Skeletal muscle cell (primary cell): ENCODE results near the gene MDM4.
"Not testable (repeated sequence)": the region's sequence is repeated elsewhere in the genome, so short reads cannot be mapped to it uniquely, and the experiment has no call there.

Experiments used
- DNase-seq: peaks from one replicate; pipeline ENCODE4 v3.0.0-alpha.2; 2010; ENCODE audit warnings: low read depth
- H3K4me3 ChIP-seq: 2 replicates; pipeline ENCODE4 v1.5.1; 2011; ENCODE audit warnings: low read depth, mild to moderate bottlenecking, control low read depth, low read length, moderate library complexity

MDM4 gene

GRCh38 chr1:204486513-204487255, 29.5 kb upstream of the MDM4 start:
- not testable (repeated sequence) for H3K4me3 ChIP-seq, DNase-seq

- H3K4me3 ChIP-seq = no peak overlapping the region
- no peak for DNase-seq
Observed at GRCh38 chr1:204487256-204487615, 29.0 kb upstream of the MDM4 start.

GRCh38 chr1:204491655-204492054, 24.6 kb upstream of the MDM4 start:
- no peak for DNase-seq
- no peak overlapping the region for H3K4me3 ChIP-seq

- DNase-seq = no peak
- H3K4me3 ChIP-seq = peak overlapping the region; percentile 67
Observed at GRCh38 chr1:204493145-204493983, 22.8 kb upstream of the MDM4 start.

GRCh38 chr1:204493984-204494280, 22.3 kb upstream of the MDM4 start:
- H3K4me3 ChIP-seq = peak overlapping the region; percentile 67
- no peak for DNase-seq

- peak within 1 kb of the TSS; percentile 67 for H3K4me3 ChIP-seq
- DNase-seq = peak; percentile 19
Observed at GRCh38 chr1:204494281-204495077, 21.7 kb upstream of the MDM4 start, which contains the start of gene PIK3C2B. TSS of gene PIK3C2B (minus strand) at chr1:204494805. CDS start at chr1:204469802, 25,003 bp downstream.

- no peak for DNase-seq
- peak overlapping the region; percentile 67 for H3K4me3 ChIP-seq
Observed at GRCh38 chr1:204495078-204495753, 21.0 kb upstream of the MDM4 start.

- H3K4me3 ChIP-seq = no peak overlapping the region
- no peak for DNase-seq
Observed at GRCh38 chr1:204495777-204496176, 20.4 kb upstream of the MDM4 start.

GRCh38 chr1:204498981-204499380, 17.2 kb upstream of the MDM4 start:
- no peak overlapping the region for H3K4me3 ChIP-seq
- no peak for DNase-seq

GRCh38 chr1:204499511-204500468, 16.4 kb upstream of the MDM4 start:
- no peak overlapping the region for H3K4me3 ChIP-seq
- DNase-seq = no peak

- H3K4me3 ChIP-seq = no peak overlapping the region
- DNase-seq = no peak
Observed at GRCh38 chr1:204502241-204502640, 14.0 kb upstream of the MDM4 start.

GRCh38 chr1:204503122-204503912, 12.9 kb upstream of the MDM4 start:
- H3K4me3 ChIP-seq = no peak overlapping the region
- DNase-seq = peak; percentile 22

GRCh38 chr1:204503913-204504519, 12.2 kb upstream of the MDM4 start:
- no peak overlapping the region for H3K4me3 ChIP-seq
- no peak for DNase-seq

- DNase-seq = no peak
- peak overlapping the region; percentile 52 for H3K4me3 ChIP-seq
Observed at GRCh38 chr1:204505674-204506200, 10.5 kb upstream of the MDM4 start.

GRCh38 chr1:204506201-204506968, 9.8 kb upstream of the MDM4 start:
- peak; percentile 81 for DNase-seq

GRCh38 chr1:204506969-204507316, 9.3 kb upstream of the MDM4 start:
- peak; percentile 64 for DNase-seq
- H3K4me3 ChIP-seq = peak overlapping the region; percentile 52

More at GRCh38 chr1:204506201-204506968, 9.8 kb upstream of the MDM4 start:
- peak overlapping the region; percentile 52 for H3K4me3 ChIP-seq
